Measurements from ENCODE around the gene CCDC186. TPM values are rescaled to one million over a fixed set of nuclear protein-coding genes. Genes with fewer than 3 reads are reported as not detected.

CCDC186 gene
- total and polyA plus RNA-seq, 2 of the 8 experiments (the other 6 are each of a cell fraction or from before 2014, with no cell fraction given): 3.0 to 30.3 TPM

DNA sequence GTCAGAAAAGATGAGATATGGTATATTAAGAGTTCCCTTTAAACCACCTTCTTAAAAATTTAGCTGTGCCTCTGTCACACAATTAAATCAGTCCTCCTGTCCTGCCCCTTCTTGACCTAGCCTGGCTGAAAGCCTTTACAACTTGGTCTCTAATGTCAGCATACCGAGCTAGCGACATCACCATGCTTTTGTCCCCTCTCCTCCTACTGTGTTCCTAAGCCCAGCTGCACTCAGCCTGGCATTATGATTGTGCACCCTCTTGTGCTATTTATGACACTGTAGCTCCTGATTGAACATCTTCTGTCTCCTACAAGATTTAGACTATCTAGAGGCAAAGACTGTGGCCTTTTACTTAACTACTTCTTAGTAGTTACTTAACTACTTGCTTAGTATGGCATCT is 34.3 kb upstream of the CCDC186 start:
- H3K23me2 ChIP-seq (ENCODE audit: low read depth, low read length): no peaks in the 10 kb centered on the region
- no peak overlapping the region for H4K8ac ChIP-seq (ENCODE audit: extremely low read depth, insufficient read depth, low read length)
- no peak overlapping the region for H2BK5ac ChIP-seq (ENCODE audit: low read depth, low read length)
- no peak overlapping the region for H3K14ac ChIP-seq (ENCODE audit: insufficient read length)
- H3K9ac ChIP-seq (replicated peaks in 1 of 4; ENCODE audit: extremely low read depth in 1 of 4, low read depth in 3 of 4, low read length in 3 of 4): no peak overlapping the region
- no peak overlapping the region for H2BK15ac ChIP-seq (ENCODE audit: low read length)
- no peak for FAIRE-seq
- H3K36me3 ChIP-seq (ENCODE audit: control insufficient read depth in 2 of 4, insufficient read depth in 4 of 4, low read length in 3 of 4): no peaks in the 10 kb centered on the region
- POLR2A ChIA-PET (ENCODE audit: partially characterized antibody): interaction anchor here (0.7 kb wide), 1 partner anchor 286 kb away, joined by 3 read pairs; no protein-coding TSS in a partner anchor
- no peaks in the 10 kb centered on the region for H3K79me1 ChIP-seq (ENCODE audit: low read depth, low read length)
- no peak overlapping the region for H4K5ac ChIP-seq (ENCODE audit: insufficient read length, low read depth, low read length)
- H3K4me1 ChIP-seq (replicated peaks in 1 of 4; ENCODE audit: control insufficient read depth in 3 of 4, insufficient read depth in 4 of 4, low read length in 3 of 4): peaks cover 0 to 3% (median 1%) of the 10 kb centered on the region in 4 experiments; a peak in 2 of 7 replicates
- no peak overlapping the region; the same call in 1 of the 2 replicates for H2BK20ac ChIP-seq (ENCODE audit: low read length)
- no peak overlapping the region for H3K4ac ChIP-seq (replicated peaks; ENCODE audit: insufficient read length, low read depth, low read length)
- H4K20me1 ChIP-seq (replicated peaks in 1 of 2; ENCODE audit: control insufficient read depth in 1 of 2, insufficient read depth in 2 of 2, low read length in 2 of 2): no peaks in the 10 kb centered on the region
- no peak overlapping the region for H3K27ac ChIP-seq (ENCODE audit: low read depth, low read length)
- H3K79me2 ChIP-seq (ENCODE audit: control insufficient read depth in 1 of 2, insufficient read depth in 2 of 2, low read length in 2 of 2): no peaks in the 10 kb centered on the region
- no peak overlapping the region for H3K56ac ChIP-seq (replicated peaks; ENCODE audit: insufficient read length, low read depth, low read length)
- DNase-seq (ENCODE audit: low read depth in 1 of 2, low spot score in 2 of 2): peak in 1 of 2 experiments; percentile 7
- no peak overlapping the region for H4K91ac ChIP-seq (replicated peaks; ENCODE audit: insufficient read length, low read length)
- no peak overlapping the region for H3K4me2 ChIP-seq (ENCODE audit: insufficient read depth in 1 of 2, low read depth in 2 of 2, low read length in 2 of 2)
- H2AFZ ChIP-seq (ENCODE audit: low read length): no peak overlapping the region
- H2BK120ac ChIP-seq (replicated peaks; ENCODE audit: low read depth, low read length): no peak overlapping the region
- no peak overlapping the region for H3K23ac ChIP-seq (ENCODE audit: insufficient read length)
- no peak overlapping the region for H2BK12ac ChIP-seq (ENCODE audit: low read depth, low read length)
- CTCF ChIA-PET (ENCODE audit: partially characterized antibody): interaction anchor here (0.6 to 1.4 kb wide), 8 partner anchors 8 to 688 kb away, joined by 3 read pairs; no protein-coding TSS in a partner anchor
- H3K27me3 ChIP-seq (replicated peaks in 1 of 4; ENCODE audit: control insufficient read depth in 3 of 4, extremely low read depth in 1 of 4, insufficient read depth in 3 of 4, low read length in 3 of 4): no peaks in the 10 kb centered on the region
- no peak for TF ChIP-seq BCL11A (IDR thresholded peaks at IDR 0.05; ENCODE audit: low read depth in 2 of 2, low read length in 2 of 2)
- TF ChIP-seq EP300 (IDR thresholded peaks at IDR 0.05; ENCODE audit: borderline replicate concordance in 1 of 2, low read depth in 2 of 2, low read length in 2 of 2): no peak
- 0 out of 2 replicates have a peak, but pooled peaks have one; percentile 12 for TF ChIP-seq TEAD4 (IDR thresholded peaks at IDR 0.05; ENCODE audit: low read depth, low read length)
- TF ChIP-seq JUND (IDR thresholded peaks at IDR 0.05; ENCODE audit: low read length): peak; percentile 79; the same call in 1 of the 2 replicates
- no peak for TF ChIP-seq RAD21 (IDR thresholded peaks at IDR 0.05 in 1 of 2, conservative IDR thresholded peaks at IDR 0.05 in 1 of 2; ENCODE audit: low read depth in 2 of 2, low read length in 2 of 2)
- WGBS, 2 experiments (ENCODE audit: extremely low coverage in 1 of 2, insufficient coverage in 1 of 2, insufficient read length in 1 of 2, insufficient replicate concordance in 2 of 2, low coverage in 1 of 2, low lambda C conversion rate in 2 of 2, missing lambda C conversion rate in 1 of 2): 74% methylated on average over 2 of the region's 2 CpGs; no CpG with 5 or more reads in 1 of the 2 experiments
- H3K4me3 ChIP-seq (ENCODE audit: extremely low read depth in 1 of 4, insufficient read depth in 2 of 4, low read depth in 3 of 4, low read length in 4 of 4): no peak overlapping the region
- H3K18ac ChIP-seq (ENCODE audit: extremely low read depth, low read length): no peak overlapping the region
- H3K9me3 ChIP-seq (ENCODE audit: insufficient read depth in 2 of 2, low read depth in 1 of 2, low read length in 1 of 2): no peaks in the 10 kb centered on the region
- H2AK5ac ChIP-seq (ENCODE audit: low read depth, low read length): no peak overlapping the region
